Activated T-helper 1 cell treated with anti-CD3 and anti-CD28 coated beads, Interleukin-12 subunit alpha, Interleukin-12 subunit beta, Interleukin-2, Interleukin-4 antibody, amounts not matched to agents 30 ng/mL and 10 ng/mL and 1 ng/mL, durations not matched to agents 14 hours and 24 hours and 36 hours (primary cell): Measurements from ENCODE around the gene GJB5. TPM values are rescaled to one million over a fixed set of nuclear protein-coding genes. Genes with fewer than 3 reads are reported as not detected.

Experiments
- DNase-seq: peaks from one replicate; pipeline ENCODE4 v3.0.0; 2021; ENCODE audit warnings: low spot score
- H3K27ac Mint-ChIP-seq: one replicate; pipeline ENCODE4 v1.8.0; 2021; ENCODE audit warnings: mild to moderate bottlenecking, mixed read lengths
- H3K27me3 Mint-ChIP-seq: one replicate; pipeline ENCODE4 v1.8.0; 2022; ENCODE audit warnings: mild to moderate bottlenecking, moderate library complexity, mixed read lengths; ENCODE audit not compliant: insufficient read depth
- H3K36me3 Mint-ChIP-seq: one replicate; pipeline ENCODE4 v1.8.0; 2021; ENCODE audit warnings: low read depth, mixed read lengths
- H3K4me1 Mint-ChIP-seq: one replicate; pipeline ENCODE4 v1.8.0; 2021; ENCODE audit warnings: low read depth, mixed read lengths
- H3K4me3 Mint-ChIP-seq: one replicate; pipeline ENCODE4 v1.8.0; 2021; ENCODE audit warnings: mild to moderate bottlenecking, moderate library complexity, mixed read lengths
- H3K9me3 Mint-ChIP-seq: one replicate; pipeline ENCODE4 v1.8.0; 2021; ENCODE audit warnings: mixed read lengths
- intact Hi-C: fragments of 100-400 bp; cut with micrococcal nuclease; formaldehyde crosslinking; loops from one replicate; pipeline ENCODE4 v1.15.1; 2024
- total RNA-seq: library from RNA; stranded (reverse); gene quantifications from 2 replicates; pipeline ENCODE4 v1.2.3, GENCODE V29; 2022

Gene GJB5
- total RNA-seq, 1 donor from 2014 or later, result not detected

DNA sequence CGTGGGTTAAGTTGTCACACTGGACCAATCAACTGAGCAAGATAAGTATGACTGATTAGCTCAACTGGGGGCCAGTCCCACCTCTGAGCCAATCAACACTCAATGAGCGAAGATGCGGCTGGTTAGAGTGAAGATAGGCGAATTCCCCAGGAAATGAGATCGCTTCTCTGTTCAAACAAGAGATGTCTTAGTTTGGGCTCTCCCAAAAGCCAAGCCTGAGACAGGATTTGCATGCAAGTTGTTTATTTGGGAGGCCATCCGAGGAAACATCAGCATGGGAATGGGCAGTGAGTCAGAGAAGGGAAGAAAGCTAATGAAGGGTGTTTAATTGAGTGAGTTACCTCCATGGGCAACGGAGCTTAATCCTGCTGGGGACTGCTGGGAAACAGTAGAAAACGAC lies 4.9 kb upstream of the GJB5 start:
- H3K36me3 Mint-ChIP-seq, result no peaks in the 10 kb centered on the region
- no peak overlapping the region for H3K4me3 Mint-ChIP-seq
- DNase-seq, result no peak
- no peaks in the 10 kb centered on the region for H3K4me1 Mint-ChIP-seq
- H3K9me3 Mint-ChIP-seq, result no peaks in the 10 kb centered on the region
- peaks cover 4% of the 10 kb centered on the region for H3K27me3 Mint-ChIP-seq
- no peak overlapping the region for H3K27ac Mint-ChIP-seq
- intact Hi-C loops, result no loop called here

DNA sequence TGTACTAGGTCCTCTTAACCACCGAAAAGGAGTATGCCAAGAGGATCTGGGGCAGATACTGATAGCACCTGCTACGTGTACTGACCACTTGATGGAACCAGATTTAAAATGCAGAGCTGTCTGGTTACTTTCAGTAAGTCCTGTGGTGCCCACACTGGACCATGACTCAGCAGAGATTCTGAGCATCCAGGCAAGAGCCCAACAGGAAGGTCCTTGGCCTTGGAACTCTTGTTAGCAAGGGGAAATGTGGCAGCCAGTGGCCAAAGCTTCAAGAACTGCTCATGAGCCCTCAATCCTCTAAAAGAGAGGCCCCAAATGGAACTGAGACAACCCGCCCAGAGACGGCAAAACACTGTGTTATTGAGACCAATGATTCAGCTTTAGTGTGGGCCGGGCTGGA lies 4.2 kb upstream of the GJB5 start:
- H3K27me3 Mint-ChIP-seq, result peaks cover 4% of the 10 kb centered on the region
- DNase-seq, result no peak
- H3K27ac Mint-ChIP-seq, result no peak overlapping the region
- H3K36me3 Mint-ChIP-seq, result no peaks in the 10 kb centered on the region
- no peak overlapping the region for H3K4me3 Mint-ChIP-seq
- intact Hi-C loops, result no loop called here
- no peaks in the 10 kb centered on the region for H3K4me1 Mint-ChIP-seq
- no peaks in the 10 kb centered on the region for H3K9me3 Mint-ChIP-seq

DNA sequence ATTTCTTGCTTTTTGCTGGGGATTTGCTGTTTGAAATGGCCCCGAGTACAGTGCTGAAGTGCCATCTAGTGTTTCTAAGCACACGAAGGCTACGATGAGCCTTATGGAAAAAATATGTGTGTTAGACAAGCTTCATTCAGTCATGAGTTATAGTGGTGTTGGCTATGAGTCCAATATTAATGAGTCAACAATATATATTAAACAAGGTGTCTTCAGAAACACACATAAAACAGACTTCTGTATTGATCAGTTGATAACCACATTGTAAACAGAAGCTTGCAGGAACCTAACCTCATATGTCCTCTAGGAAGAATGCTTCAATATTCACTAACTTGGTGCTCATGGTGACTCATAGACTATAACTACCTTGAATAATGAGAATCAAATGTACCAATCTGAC lies 1.7 kb upstream of the GJB5 start:
- intact Hi-C loops, result no loop called here
- no peak for DNase-seq
- Mint-ChIP-seq H3K27ac (no peak overlapping the region), H3K4me1 (no peaks in the 10 kb centered on the region), H3K9me3 (no peaks in the 10 kb centered on the region), H3K4me3 (no peak overlapping the region), H3K27me3 (peaks cover 6% of the 10 kb centered on the region), H3K36me3 (no peaks in the 10 kb centered on the region)

DNA sequence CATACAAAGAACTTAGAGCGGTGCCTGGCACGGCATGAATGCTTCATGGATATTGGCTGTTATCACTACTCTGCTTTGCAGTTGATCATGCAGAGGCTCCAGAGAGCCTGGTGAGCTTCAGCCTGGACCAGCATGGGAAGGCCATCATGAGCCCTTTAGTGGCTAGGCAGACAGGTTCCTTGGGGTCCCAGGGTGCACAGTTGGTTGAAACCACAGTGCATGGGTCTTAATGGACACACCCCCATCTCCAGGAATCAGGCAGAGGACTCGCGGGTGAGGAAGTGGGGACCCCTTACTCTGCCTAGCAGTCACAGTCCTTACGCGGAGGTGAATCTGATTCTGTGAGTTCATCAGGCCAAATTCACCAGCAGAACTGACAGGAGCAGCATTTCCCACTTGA lies 1.1 kb downstream of the GJB5 start:
- no peak overlapping the region for H3K4me3 Mint-ChIP-seq

DNA sequence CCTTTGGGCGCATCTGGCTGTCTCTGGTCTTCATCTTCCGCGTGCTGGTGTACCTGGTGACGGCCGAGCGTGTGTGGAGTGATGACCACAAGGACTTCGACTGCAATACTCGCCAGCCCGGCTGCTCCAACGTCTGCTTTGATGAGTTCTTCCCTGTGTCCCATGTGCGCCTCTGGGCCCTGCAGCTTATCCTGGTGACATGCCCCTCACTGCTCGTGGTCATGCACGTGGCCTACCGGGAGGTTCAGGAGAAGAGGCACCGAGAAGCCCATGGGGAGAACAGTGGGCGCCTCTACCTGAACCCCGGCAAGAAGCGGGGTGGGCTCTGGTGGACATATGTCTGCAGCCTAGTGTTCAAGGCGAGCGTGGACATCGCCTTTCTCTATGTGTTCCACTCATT lies 2.5 kb downstream of the GJB5 start:
- no peaks in the 10 kb centered on the region for H3K4me1 Mint-ChIP-seq
- intact Hi-C loops, result no loop called here
- H3K27ac Mint-ChIP-seq, result no peak overlapping the region
- no peak for DNase-seq
- H3K27me3 Mint-ChIP-seq, result peaks cover 7% of the 10 kb centered on the region
- no peaks in the 10 kb centered on the region for H3K9me3 Mint-ChIP-seq
- H3K4me3 Mint-ChIP-seq, result no peak overlapping the region
- no peaks in the 10 kb centered on the region for H3K36me3 Mint-ChIP-seq

More for the DNA sequence above, 1.1 kb downstream of the GJB5 start:
- Mint-ChIP-seq H3K9me3 (no peaks in the 10 kb centered on the region), H3K4me1 (no peaks in the 10 kb centered on the region), H3K27me3 (peaks cover 7% of the 10 kb centered on the region), H3K27ac (no peak overlapping the region), H3K36me3 (no peaks in the 10 kb centered on the region)
- intact Hi-C loops, result no loop called here
- DNase-seq, result no peak

DNA sequence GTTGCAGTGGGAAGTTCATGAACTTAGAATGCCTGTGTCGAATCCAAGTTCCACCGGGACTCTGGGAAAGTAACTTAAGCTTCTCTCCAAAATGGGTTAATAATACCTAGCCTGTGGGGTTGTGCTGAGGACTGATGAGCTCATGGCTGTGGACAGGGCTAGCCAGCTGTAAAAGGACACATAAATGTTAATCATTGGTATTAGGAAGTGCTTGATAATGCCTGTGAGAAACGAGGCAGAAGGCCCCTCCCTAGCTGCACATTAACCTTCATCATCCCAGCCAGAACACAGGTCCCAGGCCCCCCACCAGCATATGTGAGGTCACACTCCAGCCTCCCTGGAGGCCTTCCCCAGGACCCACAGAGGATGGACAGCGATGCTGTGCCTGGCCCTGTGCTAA lies 3.9 kb downstream of the GJB5 start:
- no peak for DNase-seq
- Mint-ChIP-seq H3K27ac (no peak overlapping the region), H3K36me3 (no peaks in the 10 kb centered on the region)

DNA sequence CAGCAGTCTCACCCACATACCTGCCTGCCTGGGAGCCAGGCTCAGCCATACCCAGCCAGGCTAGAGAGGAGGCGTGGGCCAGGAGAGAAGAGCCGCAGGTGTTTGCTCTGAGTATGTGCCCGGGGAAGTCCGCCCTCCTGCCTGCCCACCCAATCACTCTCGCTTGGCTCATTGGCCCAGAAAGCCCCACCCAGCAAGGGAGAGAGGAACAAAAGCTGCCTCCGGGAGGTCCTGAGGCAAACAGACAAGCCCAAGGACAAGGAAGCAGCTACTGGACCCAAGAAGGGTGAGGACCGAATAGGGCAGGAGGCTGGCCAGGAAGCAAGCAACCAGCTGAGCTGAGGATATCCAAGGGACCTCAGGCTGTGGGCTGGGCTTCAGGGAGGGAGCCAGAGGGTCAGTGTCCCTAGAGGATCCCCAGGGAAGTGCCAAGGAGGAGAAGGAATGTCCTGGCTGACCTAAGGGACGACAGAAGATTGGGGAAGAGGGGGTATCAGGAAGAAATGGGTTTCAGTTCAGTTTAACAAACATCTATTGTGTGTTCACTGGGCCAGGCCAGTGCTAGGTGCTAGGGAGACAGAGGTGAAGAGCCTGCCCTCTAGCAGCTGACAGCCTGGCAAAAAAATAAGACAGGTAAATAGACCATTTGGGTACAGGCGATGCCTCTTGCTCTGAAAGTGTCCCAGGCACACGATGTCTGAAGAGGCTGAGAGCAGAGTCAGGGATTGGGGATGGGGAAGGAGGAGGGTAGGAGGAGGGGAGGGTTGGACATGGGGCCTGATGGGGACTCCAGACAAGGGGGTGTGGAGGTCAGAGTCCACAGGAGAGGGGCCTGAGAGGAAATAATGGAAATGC lies 4.9 kb downstream of the GJB5 start, which contains the start of gene GJB4:
GJB4 (plus strand) TSS at position 238 of the 855 bp plus-strand sequence. CDS start 1,515 bp downstream, outside the sequence.
- Mint-ChIP-seq H3K27me3 (peaks cover 5% of the 10 kb centered on the region), H3K9me3 (no peaks in the 10 kb centered on the region), H3K27ac (no peak within 1 kb of the TSS), H3K4me1 (no peaks in the 10 kb centered on the region), H3K36me3 (no peaks in the 10 kb centered on the region), H3K4me3 (no peak within 1 kb of the TSS)
- intact Hi-C loops, result no loop called here
- no peak for DNase-seq

More for the DNA sequence above, 3.9 kb downstream of the GJB5 start:
- H3K4me3 Mint-ChIP-seq, result no peak overlapping the region
- H3K4me1 Mint-ChIP-seq, result no peaks in the 10 kb centered on the region
- intact Hi-C loops, result no loop called here
- H3K27me3 Mint-ChIP-seq, result peaks cover 5% of the 10 kb centered on the region
- H3K9me3 Mint-ChIP-seq, result no peaks in the 10 kb centered on the region

DNA sequence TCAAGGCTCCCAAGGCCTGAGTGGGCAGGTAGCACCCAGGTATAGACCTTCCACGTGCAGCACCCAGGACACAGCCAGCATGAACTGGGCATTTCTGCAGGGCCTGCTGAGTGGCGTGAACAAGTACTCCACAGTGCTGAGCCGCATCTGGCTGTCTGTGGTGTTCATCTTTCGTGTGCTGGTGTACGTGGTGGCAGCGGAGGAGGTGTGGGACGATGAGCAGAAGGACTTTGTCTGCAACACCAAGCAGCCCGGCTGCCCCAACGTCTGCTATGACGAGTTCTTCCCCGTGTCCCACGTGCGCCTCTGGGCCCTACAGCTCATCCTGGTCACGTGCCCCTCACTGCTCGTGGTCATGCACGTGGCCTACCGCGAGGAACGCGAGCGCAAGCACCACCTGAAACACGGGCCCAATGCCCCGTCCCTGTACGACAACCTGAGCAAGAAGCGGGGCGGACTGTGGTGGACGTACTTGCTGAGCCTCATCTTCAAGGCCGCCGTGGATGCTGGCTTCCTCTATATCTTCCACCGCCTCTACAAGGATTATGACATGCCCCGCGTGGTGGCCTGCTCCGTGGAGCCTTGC lies 6.4 kb downstream of the GJB5 start:
- DNase-seq, result no peak
- Mint-ChIP-seq H3K4me3 (no peak overlapping the region), H3K36me3 (no peaks in the 10 kb centered on the region), H3K27ac (no peak overlapping the region), H3K9me3 (no peaks in the 10 kb centered on the region), H3K27me3 (peaks cover 5% of the 10 kb centered on the region), H3K4me1 (no peaks in the 10 kb centered on the region)
- intact Hi-C loops, result no loop called here

DNA sequence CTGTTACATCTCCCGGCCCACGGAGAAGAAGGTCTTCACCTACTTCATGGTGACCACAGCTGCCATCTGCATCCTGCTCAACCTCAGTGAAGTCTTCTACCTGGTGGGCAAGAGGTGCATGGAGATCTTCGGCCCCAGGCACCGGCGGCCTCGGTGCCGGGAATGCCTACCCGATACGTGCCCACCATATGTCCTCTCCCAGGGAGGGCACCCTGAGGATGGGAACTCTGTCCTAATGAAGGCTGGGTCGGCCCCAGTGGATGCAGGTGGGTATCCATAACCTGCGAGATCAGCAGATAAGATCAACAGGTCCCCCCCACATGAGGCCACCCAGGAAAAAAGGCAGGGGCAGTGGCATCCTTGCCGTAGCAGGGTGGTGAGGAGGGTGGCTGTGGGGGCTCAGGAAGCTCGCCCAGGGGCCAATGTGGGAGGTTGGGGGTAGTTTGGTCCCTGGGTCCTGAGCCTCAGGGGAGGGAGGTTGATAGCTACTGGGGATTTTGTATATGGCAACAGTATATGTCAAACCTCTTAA lies 7.0 kb downstream of the GJB5 start:
- intact Hi-C loops, result no loop called here
- H3K4me1 Mint-ChIP-seq, result no peaks in the 10 kb centered on the region
- H3K27ac Mint-ChIP-seq, result no peak overlapping the region

DNA sequence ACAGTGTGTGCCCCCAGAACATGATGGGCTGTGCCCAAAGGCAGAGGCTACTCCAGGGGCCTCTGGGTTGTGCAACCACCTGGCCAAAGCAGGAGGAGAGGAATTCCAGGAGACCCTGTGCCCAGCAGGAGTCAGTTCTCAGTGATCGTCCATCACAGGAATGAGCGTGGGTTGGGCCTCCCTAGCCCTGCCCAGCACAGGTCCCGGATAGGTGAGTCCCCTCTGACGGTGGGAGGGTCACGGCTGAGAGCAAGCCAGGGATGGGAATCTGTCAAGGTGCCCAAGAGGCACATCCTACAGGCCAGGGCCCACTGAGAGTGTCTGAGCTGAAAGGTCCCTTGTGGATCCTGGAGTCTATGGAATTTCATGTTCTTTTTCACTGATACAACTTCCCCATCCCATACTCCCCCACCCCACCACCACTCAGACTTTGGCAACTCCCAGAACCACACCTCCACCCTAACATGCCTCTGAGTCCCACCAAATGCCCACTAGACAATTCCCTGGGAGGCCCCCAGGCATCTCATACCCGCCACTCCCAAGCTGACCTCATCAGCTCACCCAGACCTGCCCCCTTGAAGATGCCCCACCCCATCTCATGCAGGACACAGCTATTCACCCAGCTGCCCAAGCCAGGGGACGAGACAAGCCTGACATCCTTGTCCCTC lies 7.8 kb downstream of the GJB5 start:
- H3K27ac Mint-ChIP-seq, result no peak overlapping the region
- DNase-seq, result no peak
- peaks cover 5% of the 10 kb centered on the region for H3K27me3 Mint-ChIP-seq
- H3K36me3 Mint-ChIP-seq, result no peaks in the 10 kb centered on the region
- no peak overlapping the region for H3K4me3 Mint-ChIP-seq
- intact Hi-C loops, result no loop called here
- H3K9me3 Mint-ChIP-seq, result no peaks in the 10 kb centered on the region
- H3K4me1 Mint-ChIP-seq, result no peaks in the 10 kb centered on the region

More for the DNA sequence above, 7.0 kb downstream of the GJB5 start:
- H3K27me3 Mint-ChIP-seq, result peaks cover 5% of the 10 kb centered on the region
- H3K36me3 Mint-ChIP-seq, result no peaks in the 10 kb centered on the region
- H3K9me3 Mint-ChIP-seq, result no peaks in the 10 kb centered on the region
- no peak for DNase-seq
- H3K4me3 Mint-ChIP-seq, result no peak overlapping the region

DNA sequence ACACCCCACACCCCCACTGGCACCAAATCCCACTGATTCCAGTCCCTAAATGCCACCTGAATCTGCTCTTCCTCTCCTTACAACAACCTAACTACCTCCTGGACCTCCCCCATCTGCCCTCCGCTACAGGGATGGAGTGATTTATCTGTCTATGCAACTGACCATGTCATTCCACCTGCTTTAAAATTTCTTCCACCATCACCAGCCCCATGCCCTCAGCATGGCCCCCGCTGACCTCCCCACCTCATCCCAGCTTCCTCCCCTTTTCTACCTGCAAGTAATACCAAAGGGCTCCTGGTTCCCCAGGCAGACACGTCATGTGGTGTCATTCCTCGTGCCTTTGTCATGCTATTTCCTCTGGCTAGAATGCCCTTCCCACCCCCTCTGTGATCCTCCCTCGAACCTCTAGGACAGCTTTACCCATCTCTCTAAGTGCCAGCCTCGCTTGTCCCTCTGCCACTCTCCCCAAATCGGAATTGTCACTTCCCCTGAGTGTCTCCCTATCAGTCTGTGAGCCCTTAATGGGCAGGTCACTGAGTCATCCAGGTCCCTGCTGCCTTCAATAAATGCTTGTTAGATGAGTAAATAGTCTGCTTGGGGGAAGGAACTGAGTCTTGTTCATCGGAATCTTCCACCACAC lies 8.4 kb downstream of the GJB5 start:
- Mint-ChIP-seq H3K27me3 (peaks cover 3% of the 10 kb centered on the region), H3K4me1 (no peaks in the 10 kb centered on the region), H3K27ac (no peak overlapping the region), H3K9me3 (no peaks in the 10 kb centered on the region), H3K4me3 (no peak overlapping the region), H3K36me3 (no peaks in the 10 kb centered on the region)
- intact Hi-C loops, result no loop called here
- no peak for DNase-seq

DNA sequence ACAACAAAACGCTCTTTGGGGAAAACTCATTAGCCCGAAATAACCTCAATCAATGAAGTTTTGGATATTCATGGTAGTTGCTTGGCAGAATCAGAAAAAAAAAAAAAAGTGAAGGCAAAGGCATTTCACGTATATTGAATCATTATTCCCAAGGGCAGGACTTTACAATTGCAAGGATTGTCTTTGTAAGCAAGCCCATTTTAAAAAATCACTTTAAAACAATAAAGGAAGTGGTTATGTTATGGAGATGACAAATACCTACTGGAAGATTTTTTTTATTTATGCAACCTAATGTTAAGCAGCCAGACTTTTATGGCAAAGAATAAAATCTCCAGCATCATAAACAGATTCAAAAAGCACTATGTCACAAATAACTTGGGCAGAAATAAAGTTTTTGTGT lies 14.0 kb downstream of the GJB5 start:
- no peaks in the 10 kb centered on the region for H3K4me1 Mint-ChIP-seq
- H3K4me3 Mint-ChIP-seq, result no peak overlapping the region
- H3K27ac Mint-ChIP-seq, result no peak overlapping the region
- no peaks in the 10 kb centered on the region for H3K36me3 Mint-ChIP-seq
- H3K27me3 Mint-ChIP-seq, result no peaks in the 10 kb centered on the region
- intact Hi-C loops, result no loop called here
- H3K9me3 Mint-ChIP-seq, result no peaks in the 10 kb centered on the region
- no peak for DNase-seq
